ENCODE measurements around the gene ADAMTS17. TPM values are rescaled to one million over a fixed set of nuclear protein-coding genes. Genes with fewer than 3 reads are reported as not detected.

Gene ADAMTS17
- total RNA-seq, 1 donor from 2014 or later, result 1.5 TPM

GRCh38 chr15:100008258-100008657 lies 333.5 kb downstream of the ADAMTS17 start:
- H4K20me1 ChIP-seq (ENCODE audit: low read depth), result no peaks in the 10 kb centered on the region
- H3K4me3 ChIP-seq, result no peak overlapping the region
- no peak overlapping the region for H2AFZ ChIP-seq (replicated peaks)
- Mint-ChIP-seq H3K27ac (no peak overlapping the region), H3K9me3 (peaks cover 2% of the 10 kb centered on the region), H3K27me3 (ENCODE audit: insufficient read depth, low read depth) (peaks cover 7% of the 10 kb centered on the region), H3K36me3 (no peaks in the 10 kb centered on the region), H3K4me1 (no peaks in the 10 kb centered on the region), H3K4me3 (no peak overlapping the region)
- H3K79me2 ChIP-seq (ENCODE audit: low read depth), result no peaks in the 10 kb centered on the region
- no peak overlapping the region for H3K27ac ChIP-seq
- no peak for DNase-seq (ENCODE audit: low spot score)
- H3K36me3 ChIP-seq, result no peaks in the 10 kb centered on the region
- H3K9ac ChIP-seq, result no peak overlapping the region
- no peaks in the 10 kb centered on the region for H3K9me3 ChIP-seq (ENCODE audit: low read depth)
- no peaks in the 10 kb centered on the region for H3K4me1 ChIP-seq
- no peak overlapping the region for H3K4me2 ChIP-seq
- no peak for TF ChIP-seq EZH2 (IDR thresholded peaks at IDR 0.05)
- TF ChIP-seq CTCF (IDR thresholded peaks at IDR 0.05), result no peak
- TF ChIP-seq EZH2phosphoT487 (IDR thresholded peaks at IDR 0.05), result no peak
- no peaks in the 10 kb centered on the region for H3F3A ChIP-seq (ENCODE audit: low read depth)
- H3K27me3 ChIP-seq, result no peaks in the 10 kb centered on the region

GRCh38 chr15:100007609-100008008 lies 334.2 kb downstream of the ADAMTS17 start:
- Histone ChIP-seq H3K27ac (no peak overlapping the region), H3K4me2 (no peak overlapping the region), H3K9ac (no peak overlapping the region), H4K20me1 (ENCODE audit: low read depth) (no peaks in the 10 kb centered on the region), H3K27me3 (no peaks in the 10 kb centered on the region), H2AFZ (replicated peaks) (no peak overlapping the region), H3K9me3 (ENCODE audit: low read depth) (no peaks in the 10 kb centered on the region), H3F3A (ENCODE audit: low read depth) (no peaks in the 10 kb centered on the region), H3K36me3 (no peaks in the 10 kb centered on the region), H3K4me1 (no peaks in the 10 kb centered on the region), H3K79me2 (ENCODE audit: low read depth) (no peaks in the 10 kb centered on the region), H3K4me3 (no peak overlapping the region)
- H3K36me3 Mint-ChIP-seq, result no peaks in the 10 kb centered on the region
- H3K4me1 Mint-ChIP-seq, result peaks cover 4% of the 10 kb centered on the region
- no peak for DNase-seq (ENCODE audit: low spot score)
- TF ChIP-seq EZH2phosphoT487 (IDR thresholded peaks at IDR 0.05) (no peak), EZH2 (IDR thresholded peaks at IDR 0.05) (no peak), CTCF (IDR thresholded peaks at IDR 0.05) (no peak)
- H3K27ac Mint-ChIP-seq, result peak overlapping the region; percentile 63
- no peak overlapping the region for H3K4me3 Mint-ChIP-seq
- no peaks in the 10 kb centered on the region for H3K9me3 Mint-ChIP-seq
- H3K27me3 Mint-ChIP-seq (ENCODE audit: insufficient read depth, low read depth), result peaks cover 7% of the 10 kb centered on the region

GRCh38 chr15:100005715-100006114 lies 336.1 kb downstream of the ADAMTS17 start:
- H3K4me1 Mint-ChIP-seq, result peaks cover 17% of the 10 kb centered on the region
- H3K79me2 ChIP-seq (ENCODE audit: low read depth), result no peaks in the 10 kb centered on the region
- H3K27ac ChIP-seq, result no peak overlapping the region
- TF ChIP-seq EZH2 (IDR thresholded peaks at IDR 0.05) (no peak), CTCF (IDR thresholded peaks at IDR 0.05) (no peak), EZH2phosphoT487 (IDR thresholded peaks at IDR 0.05) (no peak)
- no peak overlapping the region for H3K9ac ChIP-seq
- H3K4me2 ChIP-seq, result no peak overlapping the region
- no peaks in the 10 kb centered on the region for H3K9me3 Mint-ChIP-seq
- no peaks in the 10 kb centered on the region for H3K36me3 Mint-ChIP-seq
- H3K36me3 ChIP-seq, result no peaks in the 10 kb centered on the region
- no peaks in the 10 kb centered on the region for H3K27me3 ChIP-seq
- H4K20me1 ChIP-seq (ENCODE audit: low read depth), result no peaks in the 10 kb centered on the region
- no peak overlapping the region for H3K27ac Mint-ChIP-seq
- no peaks in the 10 kb centered on the region for H3K9me3 ChIP-seq (ENCODE audit: low read depth)
- H3K4me3 Mint-ChIP-seq, result no peak overlapping the region
- no peak overlapping the region for H2AFZ ChIP-seq (replicated peaks)
- no peak for DNase-seq (ENCODE audit: low spot score)
- H3K27me3 Mint-ChIP-seq (ENCODE audit: insufficient read depth, low read depth), result peaks cover 7% of the 10 kb centered on the region
- no peak overlapping the region for H3K4me3 ChIP-seq
- peaks cover 7% of the 10 kb centered on the region for H3K4me1 ChIP-seq
- no peaks in the 10 kb centered on the region for H3F3A ChIP-seq (ENCODE audit: low read depth)

All from neural progenitor cell (in vitro differentiated cells).